K562 (cell line): ENCODE data around the gene MCAM. TPM values are rescaled to one million over a fixed set of nuclear protein-coding genes. Genes with fewer than 3 reads are reported as not detected.
A peak's percentile ranks its signal among the peaks of the same experiment; 100 is the strongest.

Experiments used
- BHLHE40 ChIP-seq: IDR thresholded peaks from 2 replicates; pipeline ENCODE4 v1.6.1; 2011; ENCODE audit warnings: low read length, improper control_type of control experiment
- HDAC2 ChIP-seq: fragments of 450-650 bp; IDR thresholded peaks from 2 replicates; pipeline ENCODE4 v1.6.1; 2016; ENCODE audit warnings: mild to moderate bottlenecking
- HNRNPL ChIP-seq: fragments of 200-400 bp; formaldehyde crosslinking; IDR thresholded peaks from 2 replicates; pipeline ENCODE4 v1.6.1; 2017; ENCODE audit warnings: low read depth, mild to moderate bottlenecking, low read length
- KLF13 ChIP-seq: fragments of 450-650 bp; IDR thresholded peaks from 2 replicates; pipeline ENCODE4 v1.6.1; 2016; ENCODE audit warnings: missing genetic modification characterization, low read depth, mild to moderate bottlenecking, missing compliant biosample characterization, moderate library complexity, borderline replicate concordance
- NCOA4 ChIP-seq: fragments of 450-650 bp; IDR thresholded peaks from 2 replicates; pipeline ENCODE4 v1.6.1; 2018; ENCODE audit warnings: mild to moderate bottlenecking; ENCODE audit not compliant: partially characterized antibody
- PCBP1 ChIP-seq: fragments of 200-400 bp; formaldehyde crosslinking; IDR thresholded peaks from 2 replicates; pipeline ENCODE4 v1.6.1; 2018; ENCODE audit warnings: mild to moderate bottlenecking, low read depth, low read length; ENCODE audit not compliant: poor library complexity, severe bottlenecking
- PRMT5 ChIP-seq: sonication (generic); formaldehyde crosslinking; IDR thresholded peaks from 2 replicates; pipeline ENCODE4 v1.5.0; 2020; ENCODE audit warnings: missing genetic modification reagents
- SIN3A ChIP-seq, 2 experiments: fragments of 150-350 bp in 1 of 2; IDR thresholded peaks; 2 replicates each; pipeline ENCODE4 v1.6.1; 2011 to 2016; ENCODE audit warnings: borderline replicate concordance in 2 of 2, low read depth in 2 of 2, low read length in 2 of 2, mild to moderate bottlenecking in 2 of 2, moderate library complexity in 2 of 2; ENCODE audit not compliant: control insufficient read depth in 1 of 2
- SMAD3 ChIP-seq: fragments of 450-650 bp; formaldehyde crosslinking; conservative IDR thresholded peaks from 2 replicates; pipeline ENCODE4 v1.4.0; 2020; ENCODE audit warnings: mild to moderate bottlenecking
- TAF9B ChIP-seq: fragments of 450-650 bp; IDR thresholded peaks from 2 replicates; pipeline ENCODE4 v1.6.1; 2018; ENCODE audit warnings: mild to moderate bottlenecking; ENCODE audit not compliant: partially characterized antibody
- ZNF507 ChIP-seq: conservative IDR thresholded peaks from 2 replicates; pipeline ENCODE4 v1.6.1; 2017; ENCODE audit warnings: missing genetic modification characterization, missing compliant biosample characterization
- polyA plus RNA-seq, 8 experiments: library from polyadenylated mRNA; depleted of rRNA in 4 of 8; stranded (reverse) in 5 of 8; unstranded in 3 of 8; fragments of >200 nt; fragmentation: Nextera tagmentation in 2 of 8; fragmentation: Illumina TruSeq in 1 of 8; extraction: Ambion mirVana in 2 of 8; extraction: Trizol in 1 of 8; gene quantifications; 2 replicates each; pipeline versions ENCODE4 v1.2.1 to v1.2.3, GENCODE V29; 2011 to 2014; ENCODE audit warnings: inconsistent platforms in 1 of 8, missing spikeins in 1 of 8
- total RNA-seq, 7 experiments: library from RNA; depleted of rRNA in 6 of 7; stranded (reverse); fragments of >200 nt in 6 of 7; fragmentation: Illumina TruSeq in 2 of 7; extraction: Trizol in 2 of 7; gene quantifications; 2 replicates each; pipeline versions ENCODE4 v1.2.1 to v1.2.3, GENCODE V29; 2011 to 2021; ENCODE audit warnings: low replicate concordance in 1 of 7
- TF ChIP-seq, protein P1 (sequence below): fragments of 250-450 bp; sonication (Bioruptor Pico); IDR thresholded peaks from 2 replicates; pipeline ENCODE4 v1.5.0; 2022; ENCODE audit warnings: mild to moderate bottlenecking
- TF ChIP-seq, protein P2 (sequence below): fragments of 250-450 bp; sonication (Bioruptor Pico); IDR thresholded peaks from 2 replicates; pipeline ENCODE4 v1.5.0; 2021; ENCODE audit warnings: mild to moderate bottlenecking, borderline replicate concordance
- TF ChIP-seq, protein P3 (sequence below): fragments of 450-650 bp; IDR thresholded peaks from 2 replicates; pipeline ENCODE4 v1.6.1; 2016; ENCODE audit warnings: low read depth

MCAM gene
- total and polyA plus RNA-seq, 9 of the 15 experiments (the other 6 are each of a cell fraction or from before 2014, with no cell fraction given): 14.7 to 118 (median 53.6) TPM

DNA sequence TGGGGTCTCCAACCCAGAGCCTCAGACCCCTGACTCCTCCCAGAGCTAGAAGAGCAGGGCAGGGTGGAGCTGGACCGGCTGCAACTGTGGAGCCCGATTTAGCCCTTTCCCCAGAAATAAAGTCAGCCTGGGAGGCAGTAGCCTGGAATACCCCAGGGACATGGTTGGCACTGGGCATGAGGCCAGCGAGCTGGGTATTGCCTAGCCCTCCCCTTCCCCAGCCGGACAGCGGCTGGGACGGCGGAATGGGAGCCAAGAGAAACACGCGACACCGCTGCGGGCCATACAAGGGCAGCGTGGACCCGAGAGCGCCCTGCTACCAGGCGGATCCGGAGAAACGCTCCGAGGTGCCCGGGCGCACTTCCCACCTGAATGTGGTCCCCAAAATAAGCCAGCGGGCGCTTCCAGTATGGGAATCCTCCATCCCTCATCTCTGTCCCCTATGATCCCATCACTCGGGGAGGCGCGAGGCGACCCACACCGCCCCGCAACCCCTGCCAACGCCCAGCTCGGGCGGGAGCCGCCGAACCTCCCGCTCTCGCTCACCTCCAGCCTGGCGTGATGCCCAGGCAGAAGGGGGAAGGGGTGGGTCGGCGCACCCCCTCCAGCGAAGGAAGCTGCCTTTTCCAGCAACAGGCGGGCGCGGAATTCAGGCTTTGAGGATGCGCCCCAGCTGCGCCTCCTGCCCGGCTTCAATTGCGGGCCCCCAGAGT, 758 bp downstream of the MCAM start (continued):
- TF ChIP-seq, protein P1, sequence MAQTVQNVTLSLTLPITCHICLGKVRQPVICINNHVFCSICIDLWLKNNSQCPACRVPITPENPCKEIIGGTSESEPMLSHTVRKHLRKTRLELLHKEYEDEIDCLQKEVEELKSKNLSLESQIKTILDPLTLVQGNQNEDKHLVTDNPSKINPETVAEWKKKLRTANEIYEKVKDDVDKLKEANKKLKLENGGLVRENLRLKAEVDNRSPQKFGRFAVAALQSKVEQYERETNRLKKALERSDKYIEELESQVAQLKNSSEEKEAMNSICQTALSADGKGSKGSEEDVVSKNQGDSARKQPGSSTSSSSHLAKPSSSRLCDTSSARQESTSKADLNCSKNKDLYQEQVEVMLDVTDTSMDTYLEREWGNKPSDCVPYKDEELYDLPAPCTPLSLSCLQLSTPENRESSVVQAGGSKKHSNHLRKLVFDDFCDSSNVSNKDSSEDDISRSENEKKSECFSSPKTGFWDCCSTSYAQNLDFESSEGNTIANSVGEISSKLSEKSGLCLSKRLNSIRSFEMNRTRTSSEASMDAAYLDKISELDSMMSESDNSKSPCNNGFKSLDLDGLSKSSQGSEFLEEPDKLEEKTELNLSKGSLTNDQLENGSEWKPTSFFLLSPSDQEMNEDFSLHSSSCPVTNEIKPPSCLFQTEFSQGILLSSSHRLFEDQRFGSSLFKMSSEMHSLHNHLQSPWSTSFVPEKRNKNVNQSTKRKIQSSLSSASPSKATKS (CRISPR knock-in tag): no peak
- no peak for TF ChIP-seq HDAC2
- TF ChIP-seq, protein P2, sequence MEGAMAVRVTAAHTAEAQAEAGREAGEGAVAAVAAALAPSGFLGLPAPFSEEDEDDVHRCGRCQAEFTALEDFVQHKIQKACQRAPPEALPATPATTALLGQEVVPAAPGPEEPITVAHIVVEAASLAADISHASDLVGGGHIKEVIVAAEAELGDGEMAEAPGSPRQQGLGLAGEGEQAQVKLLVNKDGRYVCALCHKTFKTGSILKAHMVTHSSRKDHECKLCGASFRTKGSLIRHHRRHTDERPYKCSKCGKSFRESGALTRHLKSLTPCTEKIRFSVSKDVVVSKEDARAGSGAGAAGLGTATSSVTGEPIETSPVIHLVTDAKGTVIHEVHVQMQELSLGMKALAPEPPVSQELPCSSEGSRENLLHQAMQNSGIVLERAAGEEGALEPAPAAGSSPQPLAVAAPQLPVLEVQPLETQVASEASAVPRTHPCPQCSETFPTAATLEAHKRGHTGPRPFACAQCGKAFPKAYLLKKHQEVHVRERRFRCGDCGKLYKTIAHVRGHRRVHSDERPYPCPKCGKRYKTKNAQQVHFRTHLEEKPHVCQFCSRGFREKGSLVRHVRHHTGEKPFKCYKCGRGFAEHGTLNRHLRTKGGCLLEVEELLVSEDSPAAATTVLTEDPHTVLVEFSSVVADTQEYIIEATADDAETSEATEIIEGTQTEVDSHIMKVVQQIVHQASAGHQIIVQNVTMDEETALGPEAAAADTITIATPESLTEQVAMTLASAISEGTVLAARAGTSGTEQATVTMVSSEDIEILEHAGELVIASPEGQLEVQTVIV (CRISPR knock-in tag): no peak
- TF ChIP-seq, protein P3, sequence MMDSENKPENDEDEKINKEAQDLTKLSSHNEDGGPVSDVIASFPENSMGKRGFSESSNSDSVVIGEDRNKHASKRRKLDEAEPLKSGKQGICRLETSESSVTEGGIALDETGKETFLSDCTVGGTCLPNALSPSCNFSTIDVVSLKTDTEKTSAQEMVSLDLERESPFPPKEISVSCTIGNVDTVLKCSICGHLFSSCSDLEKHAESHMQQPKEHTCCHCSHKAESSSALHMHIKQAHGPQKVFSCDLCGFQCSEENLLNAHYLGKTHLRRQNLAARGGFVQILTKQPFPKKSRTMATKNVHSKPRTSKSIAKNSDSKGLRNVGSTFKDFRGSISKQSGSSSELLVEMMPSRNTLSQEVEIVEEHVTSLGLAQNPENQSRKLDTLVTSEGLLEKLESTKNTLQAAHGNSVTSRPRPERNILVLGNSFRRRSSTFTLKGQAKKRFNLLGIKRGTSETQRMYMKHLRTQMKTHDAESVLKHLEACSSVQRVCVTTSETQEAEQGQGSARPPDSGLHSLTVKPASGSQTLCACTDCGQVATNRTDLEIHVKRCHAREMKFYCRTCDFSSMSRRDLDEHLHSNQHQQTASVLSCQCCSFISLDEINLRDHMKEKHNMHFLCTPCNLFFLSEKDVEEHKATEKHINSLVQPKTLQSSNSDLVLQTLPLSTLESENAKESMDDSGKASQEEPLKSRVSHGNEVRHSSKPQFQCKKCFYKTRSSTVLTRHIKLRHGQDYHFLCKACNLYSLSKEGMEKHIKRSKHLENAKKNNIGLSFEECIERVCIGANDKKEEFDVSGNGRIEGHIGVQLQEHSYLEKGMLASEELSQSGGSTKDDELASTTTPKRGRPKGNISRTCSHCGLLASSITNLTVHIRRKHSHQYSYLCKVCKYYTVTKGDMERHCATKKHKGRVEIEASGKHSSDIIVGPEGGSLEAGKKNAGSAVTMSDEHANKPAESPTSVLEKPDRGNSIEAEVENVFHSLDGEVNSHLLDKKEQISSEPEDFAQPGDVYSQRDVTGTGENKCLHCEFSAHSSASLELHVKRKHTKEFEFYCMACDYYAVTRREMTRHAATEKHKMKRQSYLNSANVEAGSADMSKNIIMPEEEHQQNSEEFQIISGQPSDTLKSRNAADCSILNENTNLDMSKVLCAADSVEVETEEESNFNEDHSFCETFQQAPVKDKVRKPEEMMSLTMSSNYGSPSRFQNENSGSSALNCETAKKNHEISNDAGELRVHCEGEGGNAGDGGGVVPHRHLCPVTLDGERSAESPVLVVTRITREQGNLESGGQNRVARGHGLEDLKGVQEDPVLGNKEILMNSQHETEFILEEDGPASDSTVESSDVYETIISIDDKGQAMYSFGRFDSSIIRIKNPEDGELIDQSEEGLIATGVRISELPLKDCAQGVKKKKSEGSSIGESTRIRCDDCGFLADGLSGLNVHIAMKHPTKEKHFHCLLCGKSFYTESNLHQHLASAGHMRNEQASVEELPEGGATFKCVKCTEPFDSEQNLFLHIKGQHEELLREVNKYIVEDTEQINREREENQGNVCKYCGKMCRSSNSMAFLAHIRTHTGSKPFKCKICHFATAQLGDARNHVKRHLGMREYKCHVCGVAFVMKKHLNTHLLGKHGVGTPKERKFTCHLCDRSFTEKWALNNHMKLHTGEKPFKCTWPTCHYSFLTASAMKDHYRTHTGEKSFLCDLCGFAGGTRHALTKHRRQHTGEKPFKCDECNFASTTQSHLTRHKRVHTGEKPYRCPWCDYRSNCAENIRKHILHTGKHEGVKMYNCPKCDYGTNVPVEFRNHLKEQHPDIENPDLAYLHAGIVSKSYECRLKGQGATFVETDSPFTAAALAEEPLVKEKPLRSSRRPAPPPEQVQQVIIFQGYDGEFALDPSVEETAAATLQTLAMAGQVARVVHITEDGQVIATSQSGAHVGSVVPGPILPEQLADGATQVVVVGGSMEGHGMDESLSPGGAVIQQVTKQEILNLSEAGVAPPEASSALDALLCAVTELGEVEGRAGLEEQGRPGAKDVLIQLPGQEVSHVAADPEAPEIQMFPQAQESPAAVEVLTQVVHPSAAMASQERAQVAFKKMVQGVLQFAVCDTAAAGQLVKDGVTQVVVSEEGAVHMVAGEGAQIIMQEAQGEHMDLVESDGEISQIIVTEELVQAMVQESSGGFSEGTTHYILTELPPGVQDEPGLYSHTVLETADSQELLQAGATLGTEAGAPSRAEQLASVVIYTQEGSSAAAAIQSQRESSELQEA: no peak
- TF ChIP-seq KLF13 (tag): no peak
- TF ChIP-seq ZNF507: no peak
- TF ChIP-seq SIN3A (IDR thresholded peaks at IDR 0.05; ENCODE audit: borderline replicate concordance in 2 of 2, control insufficient read depth in 1 of 2, low read depth in 2 of 2, low read length in 2 of 2): no peak
- TF ChIP-seq SMAD3 (CRISPR knock-in tag): no peak
- TF ChIP-seq NCOA4: no peak
- no peak for TF ChIP-seq PCBP1
- no peak for TF ChIP-seq PRMT5 (CRISPR knock-in tag)
- TF ChIP-seq BHLHE40: no peak
- no peak for TF ChIP-seq TAF9B
- 0 out of 2 replicates have a peak, but pooled peaks have one; percentile 17 for TF ChIP-seq HNRNPL
